Neural progenitor cell (in vitro differentiated cells): ENCODE measurements around the gene SDR9C7. TPM values are rescaled to one million over a fixed set of nuclear protein-coding genes. Genes with fewer than 3 reads are reported as not detected.

Source experiments
- DNase-seq: peaks from one replicate; pipeline ENCODE4 v3.0.0-alpha.2; 2016; ENCODE audit warnings: low spot score
- H2AFZ ChIP-seq: fragments of 200-600 bp; sonication (generic); replicated peaks from 2 replicates; pipeline ENCODE4 v1.6.1; 2016; ENCODE audit warnings: antibody characterized with exemption
- H3F3A ChIP-seq: fragments of 200-600 bp; sonication (generic); 2 replicates; pipeline ENCODE4 v1.6.1; 2016; ENCODE audit warnings: antibody characterized with exemption, low read depth
- H3K27ac ChIP-seq: fragments of 200-600 bp; sonication (generic); 2 replicates; pipeline ENCODE4 v1.5.1; 2016; ENCODE audit warnings: mild to moderate bottlenecking
- H3K27me3 ChIP-seq: fragments of 200-600 bp; sonication (generic); 2 replicates; pipeline ENCODE4 v1.6.1; 2016; ENCODE audit warnings: mild to moderate bottlenecking, moderate library complexity
- H3K36me3 ChIP-seq: fragments of 200-600 bp; sonication (generic); 2 replicates; pipeline ENCODE4 v1.5.1; 2016
- H3K4me1 ChIP-seq: fragments of 200-600 bp; sonication (generic); 2 replicates; pipeline ENCODE4 v1.6.1; 2016; ENCODE audit warnings: mixed run types
- H3K4me2 ChIP-seq: fragments of 200-600 bp; sonication (generic); 2 replicates; pipeline ENCODE4 v1.6.1; 2016
- H3K4me3 ChIP-seq: fragments of 200-600 bp; sonication (generic); 2 replicates; pipeline ENCODE4 v1.5.1; 2016
- H3K79me2 ChIP-seq: fragments of 200-600 bp; sonication (generic); 2 replicates; pipeline ENCODE4 v1.6.1; 2016; ENCODE audit warnings: low read depth
- H3K9ac ChIP-seq: fragments of 200-600 bp; sonication (generic); 2 replicates; pipeline ENCODE4 v1.6.1; 2016
- H3K9me3 ChIP-seq: fragments of 200-600 bp; sonication (generic); 2 replicates; pipeline ENCODE4 v1.5.1; 2016; ENCODE audit warnings: low read depth
- H4K20me1 ChIP-seq: fragments of 200-600 bp; sonication (generic); 2 replicates; pipeline ENCODE4 v1.6.1; 2016; ENCODE audit warnings: low read depth
- H3K27ac Mint-ChIP-seq: 3 replicates; pipeline ENCODE4 v1.8.0; 2021; ENCODE audit warnings: mixed read lengths
- H3K27me3 Mint-ChIP-seq: 2 replicates; pipeline ENCODE4 v1.8.0; 2022; ENCODE audit warnings: low read depth, mild to moderate bottlenecking, inconsistent platforms, moderate library complexity, mixed read lengths; ENCODE audit not compliant: insufficient read depth
- H3K36me3 Mint-ChIP-seq: 3 replicates; pipeline ENCODE4 v1.8.0; 2021; ENCODE audit warnings: mixed read lengths
- H3K4me1 Mint-ChIP-seq: 3 replicates; pipeline ENCODE4 v1.8.0; 2021; ENCODE audit warnings: mixed read lengths
- H3K4me3 Mint-ChIP-seq: 3 replicates; pipeline ENCODE4 v1.8.0; 2021; ENCODE audit warnings: mild to moderate bottlenecking, moderate library complexity, mixed read lengths
- H3K9me3 Mint-ChIP-seq: 3 replicates; pipeline ENCODE4 v1.8.0; 2020; ENCODE audit warnings: mixed read lengths
- CTCF ChIP-seq: fragments of 200-600 bp; sonication (generic); IDR thresholded peaks from 2 replicates; pipeline ENCODE4 v1.5.1; 2017; ENCODE audit warnings: antibody characterized with exemption, mild to moderate bottlenecking
- EZH2 ChIP-seq: fragments of 200-600 bp; sonication (generic); IDR thresholded peaks from 2 replicates; pipeline ENCODE4 v1.6.1; 2017; ENCODE audit warnings: antibody characterized with exemption, mild to moderate bottlenecking, moderate library complexity
- EZH2phosphoT487 ChIP-seq: fragments of 200-600 bp; sonication (generic); IDR thresholded peaks from 2 replicates; pipeline ENCODE4 v1.6.1; 2017; ENCODE audit warnings: antibody characterized with exemption
- total RNA-seq: library from RNA; depleted of rRNA; stranded (reverse); fragments of >200 nt; gene quantifications from 2 replicates; pipeline ENCODE4 v1.2.3, GENCODE V29; 2015; ENCODE audit warnings: low replicate concordance

SDR9C7 gene
- total RNA-seq, 1 donor from 2014 or later: 0.32 TPM

- no peaks in the 10 kb centered on the region for H3K36me3 Mint-ChIP-seq
- H2AFZ ChIP-seq: no peak overlapping the region
- H3K4me1 ChIP-seq: no peaks in the 10 kb centered on the region
- H3K4me3 Mint-ChIP-seq: no peak overlapping the region
- no peak overlapping the region for H3K9ac ChIP-seq
- H3K27ac Mint-ChIP-seq: no peak overlapping the region
- H4K20me1 ChIP-seq: no peaks in the 10 kb centered on the region
- no peak overlapping the region for H3K4me2 ChIP-seq
- H3K79me2 ChIP-seq: no peaks in the 10 kb centered on the region
- H3K4me3 ChIP-seq: no peak overlapping the region
- H3K27me3 ChIP-seq: no peaks in the 10 kb centered on the region
- H3K27ac ChIP-seq: no peak overlapping the region
- TF ChIP-seq CTCF: no peak
- no peak for TF ChIP-seq EZH2
- no peak for TF ChIP-seq EZH2phosphoT487
- H3K36me3 ChIP-seq: no peaks in the 10 kb centered on the region
- H3K9me3 ChIP-seq: no peaks in the 10 kb centered on the region
- peaks cover 40% of the 10 kb centered on the region for H3K9me3 Mint-ChIP-seq
- DNase-seq: no peak
- H3K27me3 Mint-ChIP-seq: peaks cover 13% of the 10 kb centered on the region
- no peaks in the 10 kb centered on the region for H3F3A ChIP-seq
- H3K4me1 Mint-ChIP-seq: peaks cover 10% of the 10 kb centered on the region
Observed at GRCh38 chr12:56878010-56878339, 56.2 kb downstream of the SDR9C7 start.

GRCh38 chr12:56877195-56878009 lies 56.8 kb downstream of the SDR9C7 start:
- Histone ChIP-seq H2AFZ (no peak overlapping the region), H3K9me3 (no peaks in the 10 kb centered on the region), H4K20me1 (no peaks in the 10 kb centered on the region), H3F3A (no peaks in the 10 kb centered on the region), H3K27ac (no peak overlapping the region), H3K36me3 (no peaks in the 10 kb centered on the region), H3K4me3 (no peak overlapping the region), H3K9ac (no peak overlapping the region), H3K27me3 (no peaks in the 10 kb centered on the region), H3K4me1 (no peaks in the 10 kb centered on the region), H3K79me2 (no peaks in the 10 kb centered on the region), H3K4me2 (no peak overlapping the region)
- Mint-ChIP-seq H3K36me3 (no peaks in the 10 kb centered on the region), H3K4me1 (peaks cover 10% of the 10 kb centered on the region), H3K27me3 (peaks cover 13% of the 10 kb centered on the region), H3K9me3 (peaks cover 35% of the 10 kb centered on the region), H3K27ac (no peak overlapping the region), H3K4me3 (no peak overlapping the region)
- TF ChIP-seq EZH2phosphoT487 (no peak), CTCF (no peak), EZH2 (no peak)
- DNase-seq: no peak

GRCh38 chr12:56874821-56875220 lies 59.4 kb downstream of the SDR9C7 start:
- Mint-ChIP-seq H3K4me3 (no peak overlapping the region), H3K9me3 (peaks cover 19% of the 10 kb centered on the region), H3K4me1 (peaks cover 6% of the 10 kb centered on the region), H3K27me3 (peaks cover 10% of the 10 kb centered on the region), H3K36me3 (no peaks in the 10 kb centered on the region), H3K27ac (no peak overlapping the region)
- TF ChIP-seq CTCF: no peak
- TF ChIP-seq EZH2phosphoT487: no peak
- TF ChIP-seq EZH2: no peak
- Histone ChIP-seq H3K9ac (no peak overlapping the region), H3F3A (no peaks in the 10 kb centered on the region), H3K27me3 (no peaks in the 10 kb centered on the region), H3K36me3 (no peaks in the 10 kb centered on the region), H3K4me2 (no peak overlapping the region), H3K9me3 (no peaks in the 10 kb centered on the region), H3K4me3 (no peak overlapping the region), H4K20me1 (no peaks in the 10 kb centered on the region), H3K4me1 (no peaks in the 10 kb centered on the region), H3K79me2 (no peaks in the 10 kb centered on the region), H2AFZ (no peak overlapping the region), H3K27ac (no peak overlapping the region)
- no peak for DNase-seq
